GM03348 (cell line): Measurements from ENCODE around the gene CBX1.

Experiments used
- DNase-seq: peaks from one replicate; pipeline ENCODE4 v3.0.0; 2012; ENCODE audit warnings: low spot score

CBX1 gene

GRCh38 chr17:48101012-48101720 is at the start of gene CBX1:
CBX1 (minus strand) TSS chr17:48101478; CDS start chr17:48077004, 24,474 bp downstream.
- DNase-seq, result peak; percentile 96

- no peak for DNase-seq
Measured at GRCh38 chr17:48150597-48151001, 49.3 kb upstream of the CBX1 start.

GRCh38 chr17:48149787-48150463 is 48.6 kb upstream of the CBX1 start:
- no peak for DNase-seq

DNA sequence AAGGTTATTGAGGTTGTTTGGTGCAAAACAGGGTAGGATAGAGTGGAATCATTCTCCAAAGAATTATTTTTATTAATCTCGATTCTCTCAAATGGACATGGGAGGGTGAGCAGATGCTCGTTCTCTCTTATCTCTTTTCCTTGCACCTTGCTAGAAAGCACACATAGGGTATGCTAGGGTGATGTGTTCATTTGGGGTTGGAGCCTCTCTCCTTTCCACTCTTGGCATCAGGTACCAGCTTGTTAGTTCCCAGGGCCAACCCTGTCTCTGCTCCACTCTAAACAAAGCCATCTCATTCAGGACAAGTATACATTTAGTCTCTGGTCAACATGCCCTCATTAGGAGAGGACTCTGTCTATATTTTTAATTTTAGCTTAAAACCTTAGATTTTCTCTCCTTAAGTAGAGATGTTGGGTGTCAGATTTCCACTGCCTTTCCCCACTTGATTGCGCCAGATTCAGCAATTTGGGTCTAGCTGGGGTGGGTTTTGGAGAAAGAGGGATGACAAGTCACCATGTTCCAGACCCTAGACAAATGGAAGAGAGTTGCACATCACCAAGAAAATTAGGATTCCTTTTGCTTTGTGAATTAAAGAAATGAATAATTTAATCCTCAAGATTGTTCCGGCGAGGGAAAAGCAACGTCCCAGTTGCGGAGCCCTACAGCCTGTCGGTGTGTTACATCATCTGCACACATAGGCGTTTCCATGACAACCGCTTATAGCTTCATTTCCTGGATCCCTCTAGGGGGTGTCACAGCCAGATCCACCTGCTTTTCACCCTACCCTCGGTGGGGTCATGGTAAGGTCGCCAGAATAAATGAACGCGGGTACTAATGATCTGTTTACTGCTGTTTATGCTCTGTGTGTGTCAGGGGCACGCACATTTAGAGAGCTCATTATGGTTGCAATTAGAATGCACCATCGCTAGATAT is 47.8 kb upstream of the CBX1 start:
- no peak for DNase-seq

- no peak for DNase-seq
Measured at GRCh38 chr17:48148029-48148770, 46.9 kb upstream of the CBX1 start.

GRCh38 chr17:48144976-48145798 is 43.9 kb upstream of the CBX1 start:
- DNase-seq, result no peak

GRCh38 chr17:48144231-48144630 is 43.0 kb upstream of the CBX1 start:
- DNase-seq, result no peak

GRCh38 chr17:48143629-48144028 is 42.4 kb upstream of the CBX1 start:
- no peak for DNase-seq

- no peak for DNase-seq
Measured at GRCh38 chr17:48139944-48140343, 38.7 kb upstream of the CBX1 start.

- no peak for DNase-seq
Measured at GRCh38 chr17:48137656-48138055, 36.4 kb upstream of the CBX1 start.

DNA sequence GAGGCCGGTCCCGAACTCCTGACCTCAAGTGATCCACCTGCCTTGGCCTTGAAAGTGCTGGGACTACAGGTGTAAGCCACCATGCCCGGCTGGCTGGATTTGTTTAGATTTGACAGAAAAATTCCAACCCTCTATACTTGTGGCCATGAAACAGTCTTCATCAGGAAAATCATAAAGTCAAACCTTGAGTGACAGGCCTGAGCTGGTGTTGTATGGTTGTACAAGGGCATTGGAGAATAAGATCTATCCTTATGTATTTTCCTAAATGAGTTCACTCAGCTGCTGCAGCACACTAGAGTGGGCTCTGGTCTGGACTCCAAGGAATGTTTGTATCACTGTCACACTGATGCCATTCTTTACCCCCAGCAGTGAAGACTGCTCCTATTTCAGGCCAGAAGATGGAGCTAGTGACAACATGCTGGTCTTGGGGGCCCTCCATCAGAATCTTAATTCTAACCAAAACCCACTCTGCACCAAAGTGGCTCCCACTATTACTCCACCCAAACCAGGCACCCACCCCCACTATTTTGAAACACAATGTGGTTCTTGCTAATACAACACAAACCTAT is 33.7 kb upstream of the CBX1 start:
- peak; percentile 13 for DNase-seq

DNA sequence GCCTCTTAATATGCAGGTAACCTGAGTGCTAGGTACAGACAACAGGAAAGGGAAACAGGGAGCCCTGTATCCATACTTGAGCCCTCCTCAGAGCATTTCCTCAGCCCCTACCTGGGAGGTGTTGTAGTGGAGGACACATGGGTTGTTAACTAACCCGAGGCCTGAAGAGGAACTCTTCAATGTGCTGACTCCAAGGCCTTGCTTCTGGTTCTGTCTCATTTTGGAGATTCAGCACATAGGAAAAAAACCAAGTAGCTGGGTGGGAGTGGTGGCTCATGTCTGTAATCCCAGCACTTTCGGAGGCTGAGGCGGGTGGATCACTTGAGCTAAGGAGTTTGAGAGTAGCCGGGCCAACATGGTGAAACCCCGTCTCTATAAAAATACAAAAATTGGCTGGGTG is 31.1 kb upstream of the CBX1 start:
- no peak for DNase-seq

DNA sequence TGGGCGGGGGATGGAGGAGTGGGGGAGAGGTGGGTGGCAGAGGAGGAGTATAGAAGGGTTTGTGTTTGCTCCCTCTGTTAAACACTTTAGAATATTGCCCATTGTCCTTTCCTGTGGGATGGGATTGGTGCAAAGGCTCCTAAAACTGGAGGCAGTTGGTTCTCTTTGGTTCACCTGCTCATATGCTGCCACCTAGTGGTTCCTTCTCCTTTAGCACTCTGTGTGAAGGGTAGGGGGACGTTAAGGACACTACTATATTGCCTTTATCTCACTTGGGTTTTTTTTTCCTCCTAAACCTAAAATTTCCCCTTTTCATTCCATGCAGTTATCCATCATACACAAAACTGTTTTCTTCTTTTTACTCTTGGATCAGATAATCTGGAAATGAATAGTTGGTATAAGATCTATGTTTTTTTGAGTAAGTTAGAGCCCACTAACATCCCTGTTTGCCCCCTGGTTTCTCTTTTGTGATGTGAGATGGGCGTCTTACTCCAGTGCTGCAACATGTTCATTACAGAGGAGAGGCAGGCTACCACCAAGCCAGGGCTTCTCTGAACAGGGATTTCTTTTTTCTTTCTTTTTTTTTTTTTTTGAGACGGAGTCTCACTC is 30.0 kb upstream of the CBX1 start:
- peak; percentile 88 for DNase-seq

DNA sequence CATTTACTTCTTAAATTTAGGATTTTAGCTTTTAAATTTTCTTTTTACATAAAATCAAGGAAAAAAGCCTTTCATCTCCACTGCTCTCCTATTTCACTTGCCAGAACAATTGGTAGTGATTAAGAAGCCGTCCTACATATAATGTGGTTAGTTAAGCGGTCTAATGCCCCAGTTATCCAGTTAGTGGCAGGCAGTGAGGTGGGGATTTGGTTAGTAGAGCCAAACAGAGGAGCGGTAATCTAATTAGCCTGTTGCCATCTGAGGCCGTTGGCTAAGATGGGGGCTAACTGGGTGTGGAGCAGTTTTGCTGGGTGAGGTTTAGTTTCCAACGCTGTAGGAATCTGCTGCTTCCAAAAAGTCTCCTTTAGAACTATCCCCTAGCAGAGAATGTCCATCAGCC is 28.7 kb upstream of the CBX1 start:
- DNase-seq, result no peak

- no peak for DNase-seq
Measured at GRCh38 chr17:48128400-48128799, 27.1 kb upstream of the CBX1 start.

GRCh38 chr17:48127371-48128051 is 26.2 kb upstream of the CBX1 start:
- peak; percentile 37 for DNase-seq

DNA sequence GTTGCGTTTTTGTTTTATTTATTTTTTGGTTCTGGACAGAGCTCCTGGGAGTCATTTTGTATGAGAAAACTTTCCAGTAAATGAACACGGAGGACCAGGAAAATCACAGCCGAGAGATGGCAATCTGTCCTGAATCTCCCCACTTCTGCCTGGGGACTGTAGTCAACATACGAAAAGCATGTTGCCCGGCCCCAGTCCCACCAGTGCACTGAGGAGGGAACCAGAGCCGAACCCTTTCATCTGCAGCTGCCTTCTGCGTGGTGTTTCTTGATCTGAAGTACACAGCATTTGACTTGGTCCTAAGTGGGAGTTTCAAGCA is 25.2 kb upstream of the CBX1 start:
- DNase-seq, result no peak

GRCh38 chr17:48125829-48126531 is 24.7 kb upstream of the CBX1 start:
- no peak for DNase-seq

GRCh38 chr17:48123776-48124388 is 22.6 kb upstream of the CBX1 start:
- no peak for DNase-seq
